SU-DHL-6 (cell line): ENCODE data around the gene MAP3K7CL.

Experiments used
- EZH2phosphoT487 ChIP-seq: fragments of 200-600 bp; sonication (generic), shearing (Covaris generic); conservative IDR thresholded peaks from 2 replicates; pipeline ENCODE4 v1.6.1; 2018; ENCODE audit warnings: mild to moderate bottlenecking, antibody characterized with exemption, low read length, moderate library complexity, mixed read lengths
- TF ChIP-seq, protein P1 (sequence below): fragments of 200-600 bp; sonication (generic); IDR thresholded peaks from one replicate; pipeline ENCODE4 v1.5.1; 2017; ENCODE audit warnings: antibody characterized with exemption, mild to moderate bottlenecking, low read length, moderate library complexity; ENCODE audit not compliant: insufficient read depth, poor library complexity, severe bottlenecking

DNA sequence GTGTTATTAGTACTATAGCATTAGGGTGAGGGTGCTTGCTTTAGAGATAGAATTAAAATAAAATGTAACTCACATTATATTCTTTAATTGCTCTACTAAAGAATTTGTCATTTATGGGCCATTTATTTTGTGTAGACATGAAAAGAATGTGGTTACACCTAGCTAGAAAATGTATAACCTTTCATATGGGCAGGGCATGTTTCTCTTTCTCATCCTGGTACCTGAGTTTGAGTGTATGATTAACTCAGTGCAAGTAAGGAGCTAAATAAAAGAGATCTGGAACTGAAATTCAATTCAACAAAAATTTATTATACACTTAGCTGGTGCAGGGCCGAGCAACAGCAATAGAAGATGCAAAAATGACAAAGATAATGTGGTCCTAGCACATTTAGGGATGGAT lies 47.4 kb downstream of the MAP3K7CL start:
- TF ChIP-seq, protein P1, sequence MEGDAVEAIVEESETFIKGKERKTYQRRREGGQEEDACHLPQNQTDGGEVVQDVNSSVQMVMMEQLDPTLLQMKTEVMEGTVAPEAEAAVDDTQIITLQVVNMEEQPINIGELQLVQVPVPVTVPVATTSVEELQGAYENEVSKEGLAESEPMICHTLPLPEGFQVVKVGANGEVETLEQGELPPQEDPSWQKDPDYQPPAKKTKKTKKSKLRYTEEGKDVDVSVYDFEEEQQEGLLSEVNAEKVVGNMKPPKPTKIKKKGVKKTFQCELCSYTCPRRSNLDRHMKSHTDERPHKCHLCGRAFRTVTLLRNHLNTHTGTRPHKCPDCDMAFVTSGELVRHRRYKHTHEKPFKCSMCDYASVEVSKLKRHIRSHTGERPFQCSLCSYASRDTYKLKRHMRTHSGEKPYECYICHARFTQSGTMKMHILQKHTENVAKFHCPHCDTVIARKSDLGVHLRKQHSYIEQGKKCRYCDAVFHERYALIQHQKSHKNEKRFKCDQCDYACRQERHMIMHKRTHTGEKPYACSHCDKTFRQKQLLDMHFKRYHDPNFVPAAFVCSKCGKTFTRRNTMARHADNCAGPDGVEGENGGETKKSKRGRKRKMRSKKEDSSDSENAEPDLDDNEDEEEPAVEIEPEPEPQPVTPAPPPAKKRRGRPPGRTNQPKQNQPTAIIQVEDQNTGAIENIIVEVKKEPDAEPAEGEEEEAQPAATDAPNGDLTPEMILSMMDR: no peak
- TF ChIP-seq EZH2phosphoT487: no peak
